Right ventricle myocardium superior (tissue), 1 donor: Measurements from ENCODE around the gene UNC119. TPM values are rescaled to one million over a fixed set of nuclear protein-coding genes. Genes with fewer than 3 reads are reported as not detected.

ENCODE experiments used
- ATAC-seq: fragments of 200-7000 bp; cut with Tn5 transposase; one replicate; pipeline ENCODE4 v1.9.1; 2020; ENCODE audit warnings: mild to moderate bottlenecking; ENCODE audit not compliant: poor library complexity
- DNase-seq: peaks from one replicate; pipeline ENCODE4 v3.0.0-alpha.2; 2020
- intact Hi-C: fragments of 100-400 bp; cut with DNase I; formaldehyde crosslinking; loops from one replicate; pipeline ENCODE4 v1.11.2; 2022
- total RNA-seq: library from RNA; stranded (reverse); fragmentation: NEBNext Ultra II Directional; extraction: Animal tissue kit (Norgen Biotek cat#: 25700); gene quantifications from one replicate; pipeline ENCODE4 v1.2.1, GENCODE V29; 2021
- donor health status: DM: no; HTN: yes; CAD: no; lungs with severe emphysema.

UNC119 gene
- total RNA-seq, 1 donor from 2014 or later = 22.6 TPM

GRCh38 chr17:28574526-28574925, 22.1 kb upstream of the UNC119 start:
- DNase-seq = peak; percentile 53
- intact Hi-C loops = no loop called here
- ATAC-seq = peak; percentile 4

GRCh38 chr17:28573966-28574480, 21.6 kb upstream of the UNC119 start:
- DNase-seq (no peak), ATAC-seq (no peak)
- intact Hi-C loops = no loop called here

GRCh38 chr17:28573521-28573920, 21.1 kb upstream of the UNC119 start:
- intact Hi-C loops = no loop called here
- DNase-seq (no peak), ATAC-seq (no peak)

GRCh38 chr17:28573040-28573380, 20.6 kb upstream of the UNC119 start:
- intact Hi-C loops = no loop called here
- DNase-seq (no peak), ATAC-seq (no peak)

- intact Hi-C loops = no loop called here
- ATAC-seq (no peak), DNase-seq (peak; percentile 45)
Observed at GRCh38 chr17:28572259-28573039, 20.0 kb upstream of the UNC119 start.

GRCh38 chr17:28571361-28572122, 19.1 kb upstream of the UNC119 start, which contains the start of gene PIGS:
Gene PIGS, minus strand, starts transcription at chr17:28571524. Its CDS starts 28 bp downstream, at chr17:28571496.
- peak; percentile 92 for ATAC-seq
- DNase-seq = peak; percentile 97
- intact Hi-C loops = no loop called here

- intact Hi-C loops = no loop called here
- DNase-seq (peak; percentile 47), ATAC-seq (peak; percentile 7)
Observed at GRCh38 chr17:28570716-28571360, 18.4 kb upstream of the UNC119 start.

GRCh38 chr17:28569446-28569845, 17.0 kb upstream of the UNC119 start:
- ATAC-seq (no peak), DNase-seq (no peak)
- intact Hi-C loops = no loop called here

GRCh38 chr17:28567604-28568003, 15.2 kb upstream of the UNC119 start:
- DNase-seq = no peak
- ATAC-seq = no peak
- intact Hi-C loops = no loop called here

- ATAC-seq = peak; percentile 43
- no peak for DNase-seq
- intact Hi-C loops = no loop called here
Observed at GRCh38 chr17:28563475-28563874, 11.1 kb upstream of the UNC119 start.

- ATAC-seq (no peak), DNase-seq (no peak)
- intact Hi-C loops = no loop called here
Observed at GRCh38 chr17:28555022-28555421, 2.6 kb upstream of the UNC119 start.

- ATAC-seq (no peak), DNase-seq (no peak)
- intact Hi-C loops = loop anchor here (5.0 kb wide), 1 partner anchor 38 kb away; no protein-coding TSS in a partner anchor
Observed at GRCh38 chr17:28554565-28554964, 2.1 kb upstream of the UNC119 start.

GRCh38 chr17:28553000-28553505, 629 bp upstream of the UNC119 start:
- no peak for ATAC-seq
- intact Hi-C loops = loop anchor here (5.0 kb wide), 1 partner anchor 39 kb away; no protein-coding TSS in a partner anchor
- no peak for DNase-seq

GRCh38 chr17:28551421-28552175, 826 bp downstream of the UNC119 start:
- ATAC-seq (peak; percentile 21), DNase-seq (no peak)
- intact Hi-C loops = loop anchor here (5.0 kb wide), 1 partner anchor 41 kb away; no protein-coding TSS in a partner anchor

- no peak for ATAC-seq
- intact Hi-C loops = loop anchor here (5.0 kb wide), 1 partner anchor 41 kb away; no protein-coding TSS in a partner anchor
- no peak for DNase-seq
Observed at GRCh38 chr17:28550858-28551257, 1.6 kb downstream of the UNC119 start.

- intact Hi-C loops = loop anchor here (5.0 kb wide), 2 partner anchors 43 to 63 kb away; partner anchors contain the start of gene RSKR
- DNase-seq = no peak
- no peak for ATAC-seq
Observed at GRCh38 chr17:28549236-28550132, 2.9 kb downstream of the UNC119 start.
